A549 (cell line): ENCODE measurements around the gene HPCAL1.

Experiments used
- CTCF ChIP-seq: fragments of >200 bp; sonication (Bioruptor Twin); formaldehyde crosslinking; IDR thresholded peaks from 3 replicates; pipeline ENCODE4 v1.5.1; 2016
- EP300 ChIP-seq, 2 experiments: fragments of >200 bp; sonication (Bioruptor Twin); formaldehyde crosslinking; IDR thresholded peaks; 2 replicates in 1 of 2; 3 replicates in 1 of 2; pipeline ENCODE4 v1.6.1; 2016 to 2017

DNA sequence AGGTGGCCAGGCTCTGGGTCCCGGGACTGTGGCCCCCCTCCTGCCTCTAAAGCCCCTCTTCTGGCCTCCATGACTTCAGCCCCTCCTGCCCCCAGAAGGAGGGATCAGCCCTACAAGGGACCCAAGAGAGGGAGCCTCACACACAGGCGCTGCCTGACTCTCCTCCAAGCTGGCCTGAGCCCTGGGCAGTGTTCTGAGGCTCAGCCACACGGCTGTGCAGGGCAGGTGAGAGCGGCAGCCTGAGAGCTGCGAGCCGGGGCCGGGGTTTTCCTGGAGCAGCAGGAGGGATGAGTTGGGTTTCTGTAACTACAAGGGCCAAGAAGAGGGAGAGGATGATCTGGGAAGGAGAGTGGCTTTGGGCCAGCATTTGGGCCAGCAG lies 70.1 kb downstream of the HPCAL1 start:
- no peak for TF ChIP-seq CTCF
- TF ChIP-seq EP300 (IDR thresholded peaks at IDR 0.05) = no peak
